Activated CD4-positive, CD25-positive, alpha-beta regulatory T cell treated with anti-CD3 and anti-CD28 coated beads, Interleukin-2, amount 50 U/mL, for 16 hours (primary cell): ENCODE data around the gene PTPRF.

Experiments used
- DNase-seq: peaks from one replicate; pipeline ENCODE4 v3.0.0-alpha.2; 2020; ENCODE audit warnings: low read depth, low spot score

PTPRF gene

GRCh38 chr1:43577655-43578542 lies 47.2 kb downstream of the PTPRF start:
- no peak for DNase-seq

- no peak for DNase-seq
These were observed 49.4 kb downstream of the PTPRF start for GRCh38 chr1:43580039-43580438.

GRCh38 chr1:43582162-43582566 lies 51.5 kb downstream of the PTPRF start:
- DNase-seq: no peak

- DNase-seq: no peak
These were observed 52.4 kb downstream of the PTPRF start for GRCh38 chr1:43583058-43583457.

- DNase-seq: no peak
These were observed 53.5 kb downstream of the PTPRF start for GRCh38 chr1:43584204-43584603.

- no peak for DNase-seq
These were observed 54.9 kb downstream of the PTPRF start for GRCh38 chr1:43585557-43585956.

GRCh38 chr1:43586136-43586731 lies 55.6 kb downstream of the PTPRF start:
- DNase-seq: no peak

- DNase-seq: no peak
These were observed 56.3 kb downstream of the PTPRF start for GRCh38 chr1:43587001-43587400.

GRCh38 chr1:43587594-43587993 lies 56.9 kb downstream of the PTPRF start:
- no peak for DNase-seq

- no peak for DNase-seq
These were observed 57.9 kb downstream of the PTPRF start for GRCh38 chr1:43588592-43588991.

- no peak for DNase-seq
These were observed 59.8 kb downstream of the PTPRF start for GRCh38 chr1:43590388-43590925.

- DNase-seq: no peak
These were observed 60.5 kb downstream of the PTPRF start for GRCh38 chr1:43591181-43591580.

- DNase-seq: no peak
These were observed 61.5 kb downstream of the PTPRF start for GRCh38 chr1:43592051-43592665.

- DNase-seq: no peak
These were observed 62.4 kb downstream of the PTPRF start for GRCh38 chr1:43592974-43593683.

GRCh38 chr1:43596579-43596978 lies 65.9 kb downstream of the PTPRF start:
- no peak for DNase-seq

- DNase-seq: no peak
These were observed 66.3 kb downstream of the PTPRF start for GRCh38 chr1:43597028-43597427.

- DNase-seq: no peak
These were observed 67.0 kb downstream of the PTPRF start for GRCh38 chr1:43597721-43598120.

GRCh38 chr1:43598622-43599021 lies 67.9 kb downstream of the PTPRF start:
- DNase-seq: no peak

- no peak for DNase-seq
These were observed 69.6 kb downstream of the PTPRF start for GRCh38 chr1:43600033-43601020.

- DNase-seq: no peak
These were observed 72.3 kb downstream of the PTPRF start for GRCh38 chr1:43602990-43603389.

GRCh38 chr1:43604192-43604591 lies 73.5 kb downstream of the PTPRF start:
- DNase-seq: no peak
